GM19035 (cell line): ENCODE results near the gene CLSTN2.

Source experiments
- ATAC-seq: cut with Tn5 transposase; IDR thresholded peaks from one replicate; pipeline ENCODE4 v1.9.1; 2021; ENCODE audit not compliant: unreplicated experiment

CLSTN2 gene

DNA sequence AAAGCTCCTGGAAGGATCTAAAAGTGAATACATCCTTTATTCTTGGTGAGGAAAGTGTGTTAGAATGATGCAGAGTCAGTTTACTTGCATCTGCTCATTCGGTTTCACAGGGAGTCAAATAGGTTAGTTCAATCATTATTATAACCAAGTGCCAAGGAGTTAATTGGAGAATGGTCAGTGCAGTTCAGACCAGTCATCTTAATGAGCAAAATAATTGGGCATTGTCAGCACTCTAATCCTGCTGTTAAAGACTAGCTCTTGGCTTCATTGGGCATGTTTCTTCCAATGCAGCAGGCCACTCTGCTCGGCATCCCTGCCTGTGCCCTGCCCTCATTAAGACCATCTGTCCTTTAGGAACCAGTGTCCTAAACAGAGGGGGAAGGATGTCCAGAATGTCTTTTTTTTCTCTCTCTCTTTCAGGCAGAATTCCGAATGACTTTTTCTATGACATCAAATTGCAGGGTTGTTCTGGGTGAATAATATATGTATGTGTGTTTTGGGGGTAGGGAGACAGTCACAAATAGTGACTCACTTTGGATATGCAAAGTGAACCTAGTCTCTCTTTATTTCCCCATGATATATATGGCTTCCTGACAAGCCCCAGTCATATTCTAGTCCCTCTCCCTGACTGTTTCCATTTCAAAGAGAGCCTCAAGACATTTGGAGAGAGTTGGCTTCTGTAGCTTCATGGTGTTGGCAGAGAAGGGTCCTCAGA, 537.5 kb downstream of the CLSTN2 start:
- ATAC-seq = no peak

- no peak for ATAC-seq
These were observed 552.6 kb downstream of the CLSTN2 start for GRCh38 chr3:140487566-140487965.

DNA sequence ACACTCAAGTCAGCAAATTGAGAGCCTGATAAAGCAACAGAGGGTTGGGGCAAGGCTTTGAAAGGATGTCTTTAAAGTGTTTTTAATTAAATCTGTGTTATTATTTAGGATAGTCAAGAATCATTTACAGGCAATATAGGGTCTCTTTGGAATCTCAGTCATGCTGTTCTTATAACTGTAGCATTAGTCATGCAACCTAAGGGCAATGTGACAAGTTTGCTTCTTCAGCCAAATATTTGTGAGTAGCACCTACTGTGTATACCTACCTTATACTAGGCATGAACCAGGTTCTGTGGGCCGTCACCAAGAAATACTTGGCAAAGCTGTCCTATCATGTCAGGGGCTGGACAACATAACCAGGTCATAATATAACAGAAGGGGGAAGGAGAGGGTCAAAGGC, 558.3 kb downstream of the CLSTN2 start:
- ATAC-seq = no peak

GRCh38 chr3:140494970-140495369, 560.0 kb downstream of the CLSTN2 start:
- ATAC-seq = no peak

GRCh38 chr3:140497331-140497730, 562.3 kb downstream of the CLSTN2 start:
- ATAC-seq = no peak

GRCh38 chr3:140499114-140499757, 564.3 kb downstream of the CLSTN2 start:
- no peak for ATAC-seq

GRCh38 chr3:140500473-140500872, 565.5 kb downstream of the CLSTN2 start:
- ATAC-seq = no peak

DNA sequence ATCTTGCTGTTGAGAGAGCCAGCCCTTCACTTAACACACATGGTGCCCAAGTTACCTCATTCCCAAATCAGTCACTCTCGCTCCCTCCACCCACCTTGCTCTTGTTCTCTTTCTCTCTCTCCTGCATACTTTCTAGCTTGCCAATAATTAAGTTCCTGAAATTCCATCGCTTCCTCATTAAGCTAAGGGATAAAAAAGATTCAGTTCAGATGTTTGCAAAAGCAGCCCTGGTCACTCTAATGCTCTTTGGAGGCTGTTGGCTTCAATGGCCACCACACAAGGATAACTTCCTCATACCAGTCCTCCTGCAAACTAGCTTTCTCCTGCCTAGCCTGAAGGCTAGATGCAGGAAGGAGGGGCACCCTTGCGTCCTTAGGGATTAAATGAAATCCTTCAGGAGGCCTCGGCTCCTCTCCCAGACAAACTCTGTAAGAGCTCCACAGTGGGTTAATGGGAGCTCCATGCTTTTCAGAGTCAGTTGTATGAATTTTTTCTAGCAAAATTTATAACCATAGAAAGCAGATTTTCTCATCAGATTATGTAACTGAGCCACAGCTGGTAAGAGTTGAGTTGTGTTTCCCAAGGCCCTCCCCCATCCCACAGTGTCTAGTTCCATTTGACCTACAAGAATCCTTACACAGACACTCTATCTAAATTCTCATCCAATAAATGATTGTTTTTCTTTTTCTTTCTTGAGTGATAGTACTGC, 566.2 kb downstream of the CLSTN2 start:
- ATAC-seq = no peak

- no peak for ATAC-seq
These were observed 566.9 kb downstream of the CLSTN2 start for GRCh38 chr3:140501770-140502364.

DNA sequence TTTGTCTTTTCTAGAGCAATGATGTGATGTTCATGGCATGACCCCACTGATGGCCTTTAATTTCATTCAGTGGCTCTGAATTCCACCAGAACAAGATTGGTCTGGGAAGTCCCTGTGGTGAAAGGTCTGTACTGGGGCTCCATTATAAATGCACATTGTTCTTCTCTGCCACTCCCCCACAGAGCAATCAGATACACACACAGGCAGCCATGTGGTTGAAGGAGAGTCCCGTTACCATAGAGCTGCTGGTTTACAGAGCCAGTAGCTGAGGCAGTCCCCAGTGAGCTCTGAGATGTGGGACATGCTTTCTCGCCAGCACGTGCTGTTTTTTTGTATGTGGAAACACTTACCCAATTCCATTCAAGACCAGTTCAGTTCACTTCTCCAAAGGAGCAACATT, 570.2 kb downstream of the CLSTN2 start:
- peak; percentile 50 for ATAC-seq

GRCh38 chr3:140505876-140506275, 570.9 kb downstream of the CLSTN2 start:
- ATAC-seq = no peak

GRCh38 chr3:140508550-140508949, 573.6 kb downstream of the CLSTN2 start:
- no peak for ATAC-seq

GRCh38 chr3:140509534-140509933, 574.5 kb downstream of the CLSTN2 start:
- no peak for ATAC-seq

DNA sequence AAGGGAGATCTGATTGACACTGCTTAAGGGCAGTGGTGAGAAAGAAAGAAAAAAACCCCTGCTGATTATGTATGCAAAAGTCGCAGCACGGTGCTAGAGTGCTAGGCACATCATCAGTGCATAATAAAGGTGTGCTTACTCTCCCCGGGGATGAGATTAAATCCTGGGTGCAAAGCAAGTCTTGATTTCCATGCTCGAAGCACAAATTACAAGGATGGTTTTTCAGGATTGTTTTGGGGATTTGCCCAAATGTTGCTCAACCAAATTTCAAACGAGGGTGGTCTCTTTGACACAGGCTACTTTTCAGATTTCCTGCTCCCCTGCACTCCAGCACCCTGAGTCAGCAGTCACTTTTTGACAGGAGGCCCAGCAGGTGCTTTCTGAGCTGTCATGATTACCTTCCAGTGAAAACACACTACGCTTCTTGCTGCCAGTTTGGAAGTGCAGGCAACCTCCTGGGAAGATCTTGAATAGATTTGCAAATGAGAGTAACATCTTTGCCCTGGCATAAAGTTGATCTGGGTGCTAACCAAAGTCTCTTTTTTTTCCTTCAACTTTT, 575.4 kb downstream of the CLSTN2 start:
- no peak for ATAC-seq

- no peak for ATAC-seq
These were observed 586.9 kb downstream of the CLSTN2 start for GRCh38 chr3:140521751-140522445.

GRCh38 chr3:140522653-140523380, 587.8 kb downstream of the CLSTN2 start:
- no peak for ATAC-seq

DNA sequence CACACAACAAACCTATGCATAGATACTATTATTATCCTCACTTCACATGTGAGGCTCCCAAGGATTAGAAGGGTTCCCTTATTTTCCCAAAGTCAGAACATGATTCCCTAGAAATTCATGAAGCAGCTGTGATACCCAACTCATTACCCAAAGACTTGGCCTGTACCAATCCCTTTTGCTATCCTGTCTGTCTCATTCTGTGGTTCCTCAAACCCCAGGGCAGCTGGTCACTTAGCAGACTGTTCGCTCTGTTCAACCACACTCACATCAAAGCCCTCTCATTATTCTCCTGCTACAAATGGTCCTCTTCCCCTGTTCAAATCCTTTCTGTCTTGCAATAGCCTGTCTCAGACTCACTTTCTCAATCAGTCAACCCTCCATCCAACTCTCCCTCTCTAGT, 588.6 kb downstream of the CLSTN2 start:
- ATAC-seq = no peak

DNA sequence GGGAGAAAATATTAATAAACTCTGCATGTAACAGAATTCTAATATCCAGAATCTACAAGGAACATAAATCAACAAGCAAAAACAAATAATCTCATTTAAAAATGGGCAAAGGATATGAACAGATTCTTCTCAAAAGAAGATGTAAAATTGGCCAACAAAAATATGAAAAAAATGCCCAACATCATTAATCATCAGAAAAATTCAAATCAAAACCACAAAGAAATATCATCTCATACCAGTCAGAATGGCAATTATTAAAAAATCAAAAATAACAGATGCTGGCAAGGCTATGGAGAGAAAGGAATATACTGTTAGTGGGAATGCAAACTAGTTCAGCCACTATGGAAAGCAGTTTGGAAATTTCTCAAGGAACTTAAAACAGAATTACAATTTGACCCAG, 592.2 kb downstream of the CLSTN2 start:
- ATAC-seq = no peak

DNA sequence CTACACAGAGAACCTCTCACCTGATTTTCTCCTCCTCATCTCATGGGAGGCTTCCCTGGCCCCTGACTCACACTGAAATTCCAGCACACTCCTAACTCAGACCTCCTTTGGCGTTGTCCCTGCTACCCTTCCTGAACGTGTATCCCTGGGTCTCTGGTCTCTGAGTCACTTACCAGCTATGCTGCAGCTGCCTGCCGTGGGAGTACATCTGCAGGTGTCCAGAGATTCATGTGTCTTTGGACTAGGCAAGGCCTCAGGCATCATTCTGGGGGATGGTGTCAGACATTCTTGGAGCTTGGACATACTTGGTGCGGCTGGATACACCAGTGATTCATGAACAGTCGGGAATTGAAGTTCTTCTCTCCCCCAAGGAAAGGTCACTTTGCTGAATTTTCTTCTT, 594.1 kb downstream of the CLSTN2 start:
- ATAC-seq = no peak

DNA sequence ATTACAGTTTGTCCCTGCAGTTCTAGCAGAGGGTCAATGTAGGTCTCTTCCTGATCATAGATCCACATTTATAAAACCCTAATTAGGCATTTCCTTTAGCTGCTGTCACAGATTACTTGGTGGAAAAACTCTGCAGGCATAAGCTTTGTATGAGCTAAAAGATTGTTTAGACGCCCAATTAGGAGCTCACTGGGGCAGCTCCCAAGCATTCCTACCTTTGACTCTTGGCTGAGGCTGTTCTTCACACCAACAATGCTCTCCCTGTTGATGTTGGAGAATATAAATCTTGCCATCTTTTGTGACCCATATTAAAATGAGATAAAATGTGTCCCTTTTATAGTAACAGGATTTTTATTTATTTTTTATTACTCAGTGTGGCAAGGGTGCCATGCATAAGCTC, 594.6 kb downstream of the CLSTN2 start:
- no peak for ATAC-seq
